Sigmoid colon (tissue), 7 donors: ENCODE measurements around the gene RAB43. TPM values are rescaled to one million over a fixed set of nuclear protein-coding genes. Genes with fewer than 3 reads are reported as not detected.
"Not testable (repeated sequence)": the region's sequence is repeated elsewhere in the genome, so short reads cannot be mapped to it uniquely, and the experiment has no call there.

Experiments used
- DNase-seq: peaks from one replicate; pipeline ENCODE4 v3.0.0-alpha.2; 2019
- H3K27ac ChIP-seq, 4 donors: fragments of 200-600 bp; sonication (generic); one replicate each; pipeline ENCODE4 v1.5.1; 2016 to 2019; ENCODE audit warnings: mild to moderate bottlenecking in 1 of 4
- H3K27me3 ChIP-seq, 3 donors: fragments of 200-600 bp; sonication (generic); one replicate each; pipeline ENCODE4 v1.5.1; 2019; ENCODE audit warnings: mild to moderate bottlenecking in 1 of 3
- H3K36me3 ChIP-seq, 4 donors: fragments of 200-600 bp; sonication (generic); one replicate each; pipeline ENCODE4 v1.5.1; 2016 to 2019
- H3K4me1 ChIP-seq, 4 donors: fragments of 200-600 bp; sonication (generic); one replicate each; pipeline ENCODE4 v1.5.1; 2017 to 2019
- H3K4me3 ChIP-seq, 4 donors: fragments of 200-600 bp; sonication (generic); one replicate each; pipeline ENCODE4 v1.5.1; 2017 to 2019; ENCODE audit warnings: mild to moderate bottlenecking in 2 of 4, moderate library complexity in 1 of 4
- H3K9me3 ChIP-seq, 4 donors: fragments of 200-600 bp in 3 of 4; sonication (generic) in 3 of 4; one replicate each; pipeline versions ENCODE4 v1.5.1 to v1.6.1; 2013 to 2019
- EP300 ChIP-seq, 4 donors: sonication (generic); formaldehyde crosslinking; IDR thresholded peaks; one replicate each; pipeline ENCODE4 v1.6.1; 2017; ENCODE audit warnings: antibody characterized with exemption in 4 of 4
- POLR2A ChIP-seq, 2 donors: fragments of 450-650 bp; IDR thresholded peaks; one replicate each; pipeline ENCODE4 v1.6.1; 2016; ENCODE audit warnings: antibody characterized with exemption in 2 of 2, mild to moderate bottlenecking in 2 of 2, moderate library complexity in 2 of 2
- POLR2AphosphoS5 ChIP-seq, 4 donors: sonication (generic); formaldehyde crosslinking; IDR thresholded peaks; one replicate each; pipeline ENCODE4 v1.6.1; 2017; ENCODE audit warnings: antibody characterized with exemption in 4 of 4
- WGBS, 2 donors: extraction: QIAGEN DNeasy Blood & Tissue Kit; methylation state at CpG; one replicate each; pipeline ENCODE4 v1.1.7; 2013; 5-methylcytosine and 5-hydroxymethylcytosine counted together
- intact Hi-C: fragments of 100-400 bp; cut with DNase I; formaldehyde crosslinking; loops from one replicate; pipeline ENCODE4 v1.15.1; 2023
- polyA plus RNA-seq, 3 donors: library from polyadenylated mRNA; stranded (reverse); fragments of 200-250 nt; gene quantifications; one replicate each; pipeline ENCODE4 v1.2.3, GENCODE V29; 2013
- total RNA-seq, 4 donors: library from RNA; depleted of rRNA; stranded (reverse); fragments of >200 nt; gene quantifications; one replicate each; pipeline ENCODE4 v1.1.0, GENCODE V29; 2016
- TF ChIP-seq, protein P1 (sequence below), 4 experiments: fragments of 450-650 bp in 3 of 4; fragments of 200-600 bp in 1 of 4; IDR thresholded peaks; one replicate each; pipeline ENCODE4 v1.5.1; 2016 to 2019; ENCODE audit warnings: antibody characterized with exemption in 4 of 4, mild to moderate bottlenecking in 3 of 4, moderate library complexity in 2 of 4
- donor health status: healthy with polysubstance abuse.
- donor health status: Bipolar disorder and iron deficiency.
- donor health status: healthy.

Gene RAB43
- total and polyA plus RNA-seq, 7 donors, result 2.8 to 31.3 (median 5.8) TPM

DNA sequence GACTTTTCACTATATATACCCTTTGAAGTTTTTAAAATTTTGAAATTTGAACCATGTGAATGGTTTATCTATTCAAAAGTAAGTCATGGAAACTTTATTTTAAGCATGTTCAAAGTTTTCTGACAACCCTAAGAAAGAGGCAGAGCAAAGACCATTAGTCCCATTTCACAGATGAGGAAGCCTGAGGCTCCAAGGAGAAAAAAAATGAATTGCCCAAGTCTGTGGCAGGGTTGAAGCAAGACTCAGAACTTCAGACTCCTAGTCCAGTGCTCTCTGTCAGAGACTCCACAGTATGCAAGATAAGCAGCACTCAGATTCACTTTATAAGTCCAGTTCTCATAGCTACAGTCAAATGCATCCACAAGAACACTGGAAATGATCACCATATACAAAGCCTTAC is 4.5 kb downstream of the RAB43 start:
- peaks cover 0 to 30% (median 28%) of the 10 kb centered on the region in 4 donors for H3K4me1 ChIP-seq
- no peak for DNase-seq
- TF ChIP-seq POLR2A (IDR thresholded peaks at IDR 0.05) (no peak), EP300 (IDR thresholded peaks at IDR 0.05) (no peak), POLR2AphosphoS5 (IDR thresholded peaks at IDR 0.05) (no peak)
- TF ChIP-seq, protein P1, sequence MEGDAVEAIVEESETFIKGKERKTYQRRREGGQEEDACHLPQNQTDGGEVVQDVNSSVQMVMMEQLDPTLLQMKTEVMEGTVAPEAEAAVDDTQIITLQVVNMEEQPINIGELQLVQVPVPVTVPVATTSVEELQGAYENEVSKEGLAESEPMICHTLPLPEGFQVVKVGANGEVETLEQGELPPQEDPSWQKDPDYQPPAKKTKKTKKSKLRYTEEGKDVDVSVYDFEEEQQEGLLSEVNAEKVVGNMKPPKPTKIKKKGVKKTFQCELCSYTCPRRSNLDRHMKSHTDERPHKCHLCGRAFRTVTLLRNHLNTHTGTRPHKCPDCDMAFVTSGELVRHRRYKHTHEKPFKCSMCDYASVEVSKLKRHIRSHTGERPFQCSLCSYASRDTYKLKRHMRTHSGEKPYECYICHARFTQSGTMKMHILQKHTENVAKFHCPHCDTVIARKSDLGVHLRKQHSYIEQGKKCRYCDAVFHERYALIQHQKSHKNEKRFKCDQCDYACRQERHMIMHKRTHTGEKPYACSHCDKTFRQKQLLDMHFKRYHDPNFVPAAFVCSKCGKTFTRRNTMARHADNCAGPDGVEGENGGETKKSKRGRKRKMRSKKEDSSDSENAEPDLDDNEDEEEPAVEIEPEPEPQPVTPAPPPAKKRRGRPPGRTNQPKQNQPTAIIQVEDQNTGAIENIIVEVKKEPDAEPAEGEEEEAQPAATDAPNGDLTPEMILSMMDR (IDR thresholded peaks at IDR 0.05), result no peak
- no peaks in the 10 kb centered on the region for H3K9me3 ChIP-seq
- no peak overlapping the region for H3K4me3 ChIP-seq
- no peaks in the 10 kb centered on the region for H3K27me3 ChIP-seq
- H3K27ac ChIP-seq, result no peak overlapping the region
- intact Hi-C loops, result no loop called here
- H3K36me3 ChIP-seq, result no peaks in the 10 kb centered on the region

DNA sequence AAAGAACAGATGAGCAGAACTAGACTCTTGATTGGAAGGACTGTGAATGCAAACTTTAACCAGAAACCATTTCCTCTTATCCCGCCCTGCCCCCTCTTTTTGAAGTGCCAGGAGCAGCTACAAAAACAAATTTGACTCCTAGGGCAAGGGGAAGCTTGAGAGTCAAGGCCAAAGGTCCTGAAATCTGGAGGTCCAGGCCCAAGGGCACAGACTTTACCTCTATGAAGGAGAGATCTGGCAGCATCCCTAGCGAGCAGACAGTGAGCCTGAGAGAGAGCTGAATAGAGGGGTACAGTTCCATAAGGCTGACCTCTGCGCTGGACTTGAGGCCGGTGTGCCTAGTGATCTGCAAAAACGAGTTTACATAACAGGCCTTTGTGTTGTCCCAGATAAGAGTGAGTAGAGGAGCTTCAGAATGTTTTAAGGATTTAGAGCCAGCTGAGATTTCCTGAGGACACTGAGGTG is 5.1 kb downstream of the RAB43 start:
- Histone ChIP-seq H3K27ac (no peak overlapping the region), H3K4me3 (no peak overlapping the region), H3K9me3 (no peaks in the 10 kb centered on the region), H3K4me1 (peaks cover 0 to 28% (median 26%) of the 10 kb centered on the region in 4 donors), H3K27me3 (no peaks in the 10 kb centered on the region), H3K36me3 (no peaks in the 10 kb centered on the region)
- TF ChIP-seq, protein P1 (IDR thresholded peaks at IDR 0.05), result no peak
- no peak for TF ChIP-seq POLR2A (IDR thresholded peaks at IDR 0.05)
- TF ChIP-seq EP300 (IDR thresholded peaks at IDR 0.05), result no peak
- TF ChIP-seq POLR2AphosphoS5 (IDR thresholded peaks at IDR 0.05), result no peak
- intact Hi-C loops, result no loop called here
- no peak for DNase-seq
- 16 to 43% methylated on average over 5 of the region's 5 CpGs for WGBS, 2 donors

DNA sequence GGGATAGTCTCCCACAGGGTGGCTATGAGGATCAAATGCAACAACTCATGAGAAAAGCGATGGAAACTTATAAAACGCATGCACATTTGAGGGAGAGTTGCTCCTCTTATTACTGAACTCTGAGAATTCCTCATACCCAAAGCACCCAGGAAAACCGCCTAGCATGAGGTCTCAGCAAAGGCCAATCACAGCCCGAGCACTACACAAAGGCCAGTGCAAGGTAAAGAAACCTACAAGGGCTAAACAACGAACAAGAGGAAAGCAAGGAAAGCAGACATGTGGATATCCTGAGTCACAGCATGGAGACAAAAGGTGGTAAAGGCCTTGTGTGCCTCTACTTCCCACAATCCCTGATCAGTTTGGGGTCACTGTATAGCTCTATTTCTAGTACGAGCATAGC is 7.1 kb downstream of the RAB43 start:
- DNase-seq, result no peak
- WGBS, 2 donors, result 89 to 95% methylated on average over 6 of the region's 6 CpGs

DNA sequence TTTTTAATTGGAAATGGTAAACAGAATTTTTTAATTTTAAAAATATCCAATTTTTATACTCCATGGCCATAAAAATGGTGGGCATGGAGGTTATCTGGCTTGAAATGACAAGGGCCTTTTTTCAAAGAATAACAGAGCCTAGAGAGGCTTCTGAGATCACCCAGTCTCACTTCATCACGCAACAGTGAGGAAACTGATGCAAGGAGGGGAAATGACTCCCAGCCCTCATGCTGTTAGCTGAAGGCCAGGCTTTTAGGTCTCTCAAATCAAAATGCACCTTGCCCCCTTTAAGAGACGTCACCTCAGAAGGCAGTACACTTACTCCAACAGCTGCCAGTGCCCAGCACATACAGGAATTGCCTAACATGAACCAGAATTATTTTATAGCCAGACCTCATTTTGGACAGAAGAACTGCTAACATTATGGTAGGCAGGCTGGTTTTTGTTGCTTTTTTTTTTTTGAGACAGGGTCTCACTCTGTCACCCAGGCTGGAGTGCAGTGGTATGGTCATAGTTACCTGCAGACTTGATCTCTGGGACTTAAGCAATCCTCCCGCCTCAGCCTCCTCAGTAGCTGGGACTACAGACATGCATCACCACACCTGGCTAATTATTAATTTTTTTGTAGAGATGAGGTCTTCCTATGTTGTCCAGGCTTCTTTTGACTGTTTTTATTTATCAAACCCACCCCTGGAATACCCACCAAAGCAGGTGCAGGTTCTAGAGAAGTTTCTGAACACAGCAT is 9.1 kb downstream of the RAB43 start:
- Histone ChIP-seq H3K27ac (no peak overlapping the region), H3K4me3 (no peak overlapping the region), H3K4me1 (peaks cover 0 to 7% (median 6%) of the 10 kb centered on the region in 4 donors), H3K36me3 (peaks cover 0 to 7% (median 0%) of the 10 kb centered on the region in 4 donors), H3K27me3 (no peaks in the 10 kb centered on the region), H3K9me3 (no peaks in the 10 kb centered on the region)
- intact Hi-C loops, result no loop called here
- no peak for DNase-seq
- no peak for TF ChIP-seq POLR2A (IDR thresholded peaks at IDR 0.05)
- TF ChIP-seq EP300 (IDR thresholded peaks at IDR 0.05), result no peak
- TF ChIP-seq, protein P1 (IDR thresholded peaks at IDR 0.05), result no peak
- no peak for TF ChIP-seq POLR2AphosphoS5 (IDR thresholded peaks at IDR 0.05)
- 68 to 81% methylated on average over 3 of the region's 3 CpGs for WGBS, 2 donors

More for the DNA sequence above, 7.1 kb downstream of the RAB43 start:
- Histone ChIP-seq H3K27me3 (no peaks in the 10 kb centered on the region), H3K4me1 (peaks cover 0 to 12% (median 11%) of the 10 kb centered on the region in 4 donors), H3K9me3 (no peaks in the 10 kb centered on the region), H3K4me3 (no peak overlapping the region), H3K27ac (no peak overlapping the region), H3K36me3 (peaks cover 0 to 6% (median 0%) of the 10 kb centered on the region in 4 donors)
- intact Hi-C loops, result no loop called here
- TF ChIP-seq EP300 (IDR thresholded peaks at IDR 0.05) (no peak), POLR2A (IDR thresholded peaks at IDR 0.05) (no peak)

DNA sequence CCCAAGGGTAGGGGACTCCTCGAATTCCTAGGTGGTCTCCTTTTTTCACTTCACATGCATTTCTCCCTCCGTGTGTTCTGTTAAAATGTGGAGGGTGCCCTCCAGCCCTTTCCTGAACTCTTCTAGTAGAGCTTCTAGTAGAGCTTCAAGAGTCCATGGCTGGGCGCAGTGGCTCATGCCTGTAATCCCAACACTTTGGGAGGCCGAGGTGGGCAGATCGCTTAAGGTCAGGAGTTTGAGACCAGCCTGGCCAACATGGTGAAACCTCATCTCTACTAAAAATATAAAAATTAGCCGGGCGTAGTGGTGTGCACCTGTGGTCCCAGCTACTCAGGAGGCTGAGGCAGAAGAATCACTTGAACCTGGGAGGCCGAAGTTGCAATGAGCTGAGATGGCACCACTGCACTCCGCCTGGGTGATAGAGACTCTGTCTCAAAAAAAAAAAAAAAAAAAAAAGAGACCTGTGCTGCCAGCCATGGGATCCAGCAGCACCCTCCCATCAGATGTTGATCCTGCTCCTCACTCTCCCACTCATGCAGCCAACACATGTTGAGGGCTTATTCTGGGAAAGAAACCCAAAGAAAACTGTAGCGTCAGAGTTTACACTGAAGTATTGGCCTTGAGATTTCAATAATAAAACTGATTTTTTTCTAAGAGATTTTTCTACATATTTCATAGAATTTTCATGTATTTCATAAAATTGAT is 10.4 kb downstream of the RAB43 start:
- H3K4me1 ChIP-seq, DNase-seq, intact Hi-C loops, H3K4me3 ChIP-seq, H3K36me3 ChIP-seq, H3K9me3 ChIP-seq, H3K27ac ChIP-seq, H3K27me3 ChIP-seq: not testable (repeated sequence)
- 96 to 97% methylated on average over 10 of the region's 10 CpGs for WGBS, 2 donors
